SK-N-SH (cell line): ENCODE measurements around the gene SLC4A2. TPM values are rescaled to one million over a fixed set of nuclear protein-coding genes. Genes with fewer than 3 reads are reported as not detected.

Experiments used
- CTCF ChIA-PET: fragments of 300-600, 350-600 bp; formaldehyde crosslinking; extraction: SDS; loops from one replicate; lab custom pipeline; 2021; lab: Yijun Ruan, JAX
- POLR2A ChIA-PET: fragments of 350-600 bp; sonication (Branson Sonifier 250); formaldehyde crosslinking; extraction: SDS; loops from one replicate; lab custom pipeline; 2020; ENCODE audit warnings: antibody characterized with exemption, inconsistent platforms; lab: Yijun Ruan, JAX
- DNase-seq: peaks from one replicate; pipeline ENCODE4 v3.0.0; 2012
- H2AFZ ChIP-seq: fragments of 200-600 bp; sonication (generic); 2 replicates; pipeline ENCODE4 v1.8.1; 2016; ENCODE audit warnings: antibody characterized with exemption, mild to moderate bottlenecking, low read depth
- H3F3A ChIP-seq: fragments of 200-600 bp; sonication (generic); replicated peaks from 2 replicates; pipeline ENCODE3; 2016; ENCODE audit warnings: antibody characterized with exemption, mild to moderate bottlenecking; ENCODE audit not compliant: insufficient read depth
- H3K27ac ChIP-seq, 2 experiments: fragments of 200-500 bp in 1 of 2; fragments of 200-600 bp in 1 of 2; sonication (Bioruptor generic) in 1 of 2; sonication (generic), shearing (Covaris generic) in 1 of 2; 2 replicates each; pipeline versions ENCODE4 v1.5.1 to v1.6.1; 2014 to 2016; ENCODE audit warnings: low read depth in 2 of 2, inconsistent platforms in 1 of 2, low read length in 1 of 2, mild to moderate bottlenecking in 1 of 2, mixed read lengths in 1 of 2
- H3K27me3 ChIP-seq: fragments of 200-600 bp; sonication (generic), shearing (Covaris generic); 2 replicates; pipeline ENCODE4 v1.6.1; 2016; ENCODE audit warnings: mixed run types; ENCODE audit not compliant: insufficient read depth
- H3K36me3 ChIP-seq, 2 experiments: fragments of 200-500 bp in 1 of 2; fragments of 200-600 bp in 1 of 2; sonication (Bioruptor generic) in 1 of 2; sonication (generic) in 1 of 2; replicated peaks in 1 of 2; 2 replicates each; pipeline versions ENCODE3 to v1.5.1; 2014 to 2016; ENCODE audit warnings: low read length in 1 of 2, mild to moderate bottlenecking in 1 of 2; ENCODE audit not compliant: insufficient read depth in 2 of 2, control insufficient read depth in 1 of 2
- H3K4me1 ChIP-seq, 2 experiments: fragments of 200-500 bp in 1 of 2; fragments of 200-600 bp in 1 of 2; sonication (Bioruptor generic) in 1 of 2; sonication (generic), shearing (Covaris generic) in 1 of 2; 2 replicates each; pipeline versions ENCODE4 v1.5.1 to v1.6.1; 2014 to 2016; ENCODE audit warnings: low read depth in 1 of 2, low read length in 1 of 2, mixed run types in 1 of 2; ENCODE audit not compliant: insufficient read depth in 2 of 2, control insufficient read depth in 1 of 2
- H3K4me2 ChIP-seq: fragments of 200-600 bp; sonication (generic), shearing (Covaris generic); 2 replicates; pipeline ENCODE4 v1.6.1; 2017; ENCODE audit warnings: mixed run types
- H3K4me3 ChIP-seq, 2 experiments: fragments of 200-500 bp in 1 of 2; fragments of 200-600 bp in 1 of 2; sonication (Bioruptor generic) in 1 of 2; sonication (generic), shearing (Covaris generic) in 1 of 2; 2 replicates each; pipeline versions ENCODE4 v1.5.1 to v1.8.1; 2014 to 2016; ENCODE audit warnings: low read depth in 2 of 2, inconsistent platforms in 1 of 2, low read length in 1 of 2, mild to moderate bottlenecking in 1 of 2, mixed read lengths in 1 of 2, moderate library complexity in 1 of 2
- H3K79me2 ChIP-seq: fragments of 200-600 bp; sonication (generic); 2 replicates; pipeline ENCODE4 v1.8.1; 2017; ENCODE audit warnings: mild to moderate bottlenecking; ENCODE audit not compliant: insufficient read depth
- H3K9ac ChIP-seq: fragments of 200-600 bp; sonication (generic); 2 replicates; pipeline ENCODE4 v1.6.1; 2017; ENCODE audit warnings: mixed run types
- H3K9me2 ChIP-seq: fragments of 200-600 bp; sonication (generic); 2 replicates; pipeline ENCODE4 v1.6.1; 2017; ENCODE audit warnings: mixed run types
- H3K9me3 ChIP-seq: fragments of 200-600 bp; sonication (generic); 2 replicates; pipeline ENCODE4 v1.6.1; 2017; ENCODE audit warnings: mixed run types, mild to moderate bottlenecking, moderate library complexity
- H4K20me1 ChIP-seq: fragments of 200-600 bp; sonication (generic); 2 replicates; pipeline ENCODE4 v1.6.1; 2017; ENCODE audit warnings: mild to moderate bottlenecking, mixed run types; ENCODE audit not compliant: insufficient read depth
- CHD2 ChIP-seq: fragments of 150-350 bp; IDR thresholded peaks from 2 replicates; pipeline ENCODE4 v1.6.1; 2018; ENCODE audit warnings: low read length; ENCODE audit not compliant: partially characterized antibody
- ELF1 ChIP-seq: IDR thresholded peaks from 2 replicates; pipeline ENCODE4 v1.4.0; 2012
- EZH2phosphoT487 ChIP-seq: fragments of 200-600 bp; sonication (generic); IDR thresholded peaks from 2 replicates; pipeline ENCODE4 v1.6.1; 2017; ENCODE audit warnings: low read depth, mixed run types, mild to moderate bottlenecking, antibody characterized with exemption, moderate library complexity, borderline replicate concordance
- FOSL2 ChIP-seq: IDR thresholded peaks from 2 replicates; pipeline ENCODE4 v1.4.0; 2012; ENCODE audit warnings: low read depth, mild to moderate bottlenecking, moderate library complexity, borderline replicate concordance
- FOXM1 ChIP-seq: IDR thresholded peaks from 2 replicates; pipeline ENCODE4 v1.4.0; 2012; ENCODE audit warnings: low read depth, mild to moderate bottlenecking
- GABPA ChIP-seq: IDR thresholded peaks from 2 replicates; pipeline ENCODE4 v1.4.0; 2012; ENCODE audit warnings: low read depth, mild to moderate bottlenecking
- GATA2 ChIP-seq: sonication (generic); formaldehyde crosslinking; IDR thresholded peaks from 2 replicates; pipeline ENCODE4 v1.5.0; 2020; ENCODE audit warnings: mild to moderate bottlenecking, missing genetic modification reagents
- JUND ChIP-seq: IDR thresholded peaks from 2 replicates; pipeline ENCODE4 v1.4.0; 2012
- MEF2A ChIP-seq: IDR thresholded peaks from 2 replicates; pipeline ENCODE4 v1.4.0; 2012; ENCODE audit warnings: low read depth, borderline replicate concordance
- MXI1 ChIP-seq: IDR thresholded peaks from 2 replicates; pipeline ENCODE4 v1.6.1; 2012; ENCODE audit warnings: mild to moderate bottlenecking, low read depth, low read length, improper control_type of control experiment
- NFIC ChIP-seq: IDR thresholded peaks from 2 replicates; pipeline ENCODE4 v1.4.0; 2012; ENCODE audit warnings: borderline replicate concordance
- POLR2AphosphoS5 ChIP-seq: IDR thresholded peaks from 2 replicates; pipeline ENCODE4 v1.6.1; 2012; ENCODE audit warnings: low read depth, low read length
- RAD21 ChIP-seq: IDR thresholded peaks from 2 replicates; pipeline ENCODE4 v1.6.1; 2012; ENCODE audit warnings: mild to moderate bottlenecking, low read length
- RCOR1 ChIP-seq: fragments of 150-350 bp; IDR thresholded peaks from 2 replicates; pipeline ENCODE4 v1.6.1; 2017; ENCODE audit warnings: antibody characterized with exemption, low read length
- RFX5 ChIP-seq: IDR thresholded peaks from 2 replicates; pipeline ENCODE4 v1.6.1; 2012; ENCODE audit warnings: mild to moderate bottlenecking, improper control_type of control experiment, low read length
- RXRA ChIP-seq: IDR thresholded peaks from 2 replicates; pipeline ENCODE4 v1.4.0; 2012; ENCODE audit warnings: low read depth, mild to moderate bottlenecking, borderline replicate concordance
- SIN3A ChIP-seq: IDR thresholded peaks from 2 replicates; pipeline ENCODE4 v1.6.1; 2012; ENCODE audit warnings: low read depth, mild to moderate bottlenecking, low read length, moderate library complexity, borderline replicate concordance
- TAF1 ChIP-seq: IDR thresholded peaks from 2 replicates; pipeline ENCODE4 v1.6.1; 2012; ENCODE audit warnings: low read depth, mild to moderate bottlenecking, low read length, moderate library complexity, borderline replicate concordance
- TCF12 ChIP-seq: IDR thresholded peaks from 2 replicates; pipeline ENCODE4 v1.4.0; 2012
- TEAD4 ChIP-seq: IDR thresholded peaks from 2 replicates; pipeline ENCODE4 v1.4.0; 2012; ENCODE audit warnings: mild to moderate bottlenecking, borderline replicate concordance; ENCODE audit not compliant: insufficient read depth
- YY1 ChIP-seq: IDR thresholded peaks from 2 replicates; pipeline ENCODE4 v1.4.0; 2012; ENCODE audit warnings: low read depth, mild to moderate bottlenecking
- WGBS: methylation state at CpG from one replicate; pipeline ENCODE4 v1.1.6; 2017; ENCODE audit warnings: low lambda C conversion rate; 5-methylcytosine and 5-hydroxymethylcytosine counted together
- polyA plus RNA-seq, 3 experiments: library from polyadenylated mRNA; depleted of rRNA; stranded (reverse); fragments of >200 nt; gene quantifications; 2 replicates each; pipeline ENCODE4 v1.2.3, GENCODE V29; 2012
- TF ChIP-seq, protein P1 (sequence below): fragments of 150-350 bp; IDR thresholded peaks from 2 replicates; pipeline ENCODE4 v1.6.1; 2016; ENCODE audit warnings: mild to moderate bottlenecking, low read depth, low read length
- TF ChIP-seq, protein P2 (sequence below): fragments of 150-350 bp; IDR thresholded peaks from 2 replicates; pipeline ENCODE4 v1.6.1; 2017; ENCODE audit warnings: antibody characterized with exemption, low read length, low read depth, borderline replicate concordance
- TF ChIP-seq, protein P3 (sequence below): IDR thresholded peaks from 2 replicates; pipeline ENCODE4 v1.4.0; 2012; ENCODE audit warnings: low read depth, borderline replicate concordance

SLC4A2 gene
- polyA plus RNA-seq, 1 of the 3 experiments (the other 2 are of a cell fraction) = 167 TPM

DNA sequence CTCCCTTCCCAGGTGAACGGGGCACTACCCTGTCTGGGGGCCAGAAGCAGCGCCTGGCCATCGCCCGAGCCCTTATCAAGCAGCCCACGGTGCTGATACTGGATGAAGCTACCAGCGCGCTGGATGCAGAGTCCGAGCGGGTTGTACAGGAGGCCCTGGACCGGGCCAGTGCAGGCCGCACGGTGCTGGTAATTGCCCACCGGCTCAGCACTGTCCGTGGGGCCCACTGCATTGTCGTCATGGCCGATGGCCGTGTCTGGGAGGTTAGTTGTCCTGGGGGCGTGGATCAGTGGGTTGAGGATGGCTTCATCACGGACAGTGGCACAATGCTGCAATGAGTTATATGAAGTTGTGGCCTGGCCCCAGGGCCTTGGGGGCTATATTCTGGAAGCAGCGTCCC is 15.4 kb upstream of the SLC4A2 start:
- Histone ChIP-seq H3F3A (peaks cover 25% of the 10 kb centered on the region), H3K36me3 (peaks cover 4 to 20% of the 10 kb centered on the region in 2 experiments), H2AFZ (no peak overlapping the region), H3K4me2 (no peak overlapping the region), H3K4me1 (peaks cover 29 to 56% of the 10 kb centered on the region in 2 experiments), H3K9me3 (no peaks in the 10 kb centered on the region), H3K27ac (no peak overlapping the region)
- POLR2A ChIA-PET = no interaction called here
- CTCF ChIA-PET = interaction anchor here (1.5 to 3.7 kb wide), 2 partner anchors 15 to 25 kb away, joined by 3 to 21 read pairs; partner anchors contain the start of gene ABCB8
- DNase-seq = no peak
- TF ChIP-seq MXI1 = no peak
- TF ChIP-seq JUND = no peak
- no peak for TF ChIP-seq RXRA
- TF ChIP-seq NFIC = no peak
- TF ChIP-seq RCOR1 = no peak
- no peak for TF ChIP-seq EZH2phosphoT487
- TF ChIP-seq TCF12 = no peak
- no peak for TF ChIP-seq GABPA
- TF ChIP-seq, protein P1, sequence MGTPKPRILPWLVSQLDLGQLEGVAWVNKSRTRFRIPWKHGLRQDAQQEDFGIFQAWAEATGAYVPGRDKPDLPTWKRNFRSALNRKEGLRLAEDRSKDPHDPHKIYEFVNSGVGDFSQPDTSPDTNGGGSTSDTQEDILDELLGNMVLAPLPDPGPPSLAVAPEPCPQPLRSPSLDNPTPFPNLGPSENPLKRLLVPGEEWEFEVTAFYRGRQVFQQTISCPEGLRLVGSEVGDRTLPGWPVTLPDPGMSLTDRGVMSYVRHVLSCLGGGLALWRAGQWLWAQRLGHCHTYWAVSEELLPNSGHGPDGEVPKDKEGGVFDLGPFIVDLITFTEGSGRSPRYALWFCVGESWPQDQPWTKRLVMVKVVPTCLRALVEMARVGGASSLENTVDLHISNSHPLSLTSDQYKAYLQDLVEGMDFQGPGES = no peak
- TF ChIP-seq RAD21 = no peak
- no peak for TF ChIP-seq MEF2A
- TF ChIP-seq YY1 = no peak
- TF ChIP-seq, all 33 proteins: peak for 0
- H3K9ac ChIP-seq = no peak overlapping the region
- WGBS = 98% methylated on average over 11 of the region's 20 CpGs
- no peaks in the 10 kb centered on the region for H3K79me2 ChIP-seq
- H4K20me1 ChIP-seq = no peaks in the 10 kb centered on the region
- H3K9me2 ChIP-seq = no peaks in the 10 kb centered on the region
- H3K4me3 ChIP-seq = no peak overlapping the region
- H3K27me3 ChIP-seq = no peaks in the 10 kb centered on the region

DNA sequence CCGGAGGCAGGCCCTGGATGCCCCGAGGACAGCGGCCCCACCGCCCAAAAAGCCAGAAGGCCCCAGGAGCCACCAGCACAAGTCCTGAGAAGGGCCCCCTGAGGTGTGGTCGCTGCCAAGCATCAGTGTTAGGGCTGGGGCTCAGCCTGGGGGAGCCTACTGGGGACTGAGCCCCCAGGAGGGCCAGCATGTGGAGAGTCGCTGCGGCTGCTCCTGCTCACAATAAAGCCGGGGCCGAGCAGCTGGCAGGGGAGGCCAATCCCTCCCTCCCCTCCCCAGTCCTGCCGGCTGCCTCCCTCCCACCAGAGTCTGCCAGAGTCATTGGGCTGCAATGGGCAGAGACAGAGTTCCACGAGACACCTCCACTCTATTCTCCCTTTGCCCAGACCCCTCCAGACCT is 14.1 kb upstream of the SLC4A2 start:
- CTCF ChIA-PET = interaction anchor here (1.4 to 3.7 kb wide), 3 partner anchors 16 to 67 kb away, joined by 3 to 21 read pairs (median 3); partner anchors contain the start of gene ABCB8
- H3K27me3 ChIP-seq = no peaks in the 10 kb centered on the region
- H2AFZ ChIP-seq = no peak overlapping the region
- no peaks in the 10 kb centered on the region for H4K20me1 ChIP-seq
- DNase-seq = no peak
- peaks cover 16 to 43% of the 10 kb centered on the region in 2 experiments for H3K4me1 ChIP-seq
- peaks cover 14% of the 10 kb centered on the region for H3F3A ChIP-seq
- H3K9ac ChIP-seq = no peak overlapping the region
- WGBS = 84% methylated on average over 7 of the region's 11 CpGs
- no peak overlapping the region for H3K4me3 ChIP-seq
- no peaks in the 10 kb centered on the region for H3K79me2 ChIP-seq
- peaks cover 4 to 20% of the 10 kb centered on the region in 2 experiments for H3K36me3 ChIP-seq
- POLR2A ChIA-PET = interaction anchor here (0.7 to 0.9 kb wide), 2 partner anchors 11 to 21 kb away, joined by 3 read pairs; no protein-coding TSS in a partner anchor
- no peak overlapping the region for H3K4me2 ChIP-seq
- no peaks in the 10 kb centered on the region for H3K9me3 ChIP-seq
- peak overlapping the region in 1 of 2 experiments; percentile 78; a peak in 1 of 4 replicates for H3K27ac ChIP-seq
- H3K9me2 ChIP-seq = no peaks in the 10 kb centered on the region
- no peak for TF ChIP-seq FOXM1
- no peak for TF ChIP-seq CHD2
- no peak for TF ChIP-seq NFIC
- TF ChIP-seq, protein P2, sequence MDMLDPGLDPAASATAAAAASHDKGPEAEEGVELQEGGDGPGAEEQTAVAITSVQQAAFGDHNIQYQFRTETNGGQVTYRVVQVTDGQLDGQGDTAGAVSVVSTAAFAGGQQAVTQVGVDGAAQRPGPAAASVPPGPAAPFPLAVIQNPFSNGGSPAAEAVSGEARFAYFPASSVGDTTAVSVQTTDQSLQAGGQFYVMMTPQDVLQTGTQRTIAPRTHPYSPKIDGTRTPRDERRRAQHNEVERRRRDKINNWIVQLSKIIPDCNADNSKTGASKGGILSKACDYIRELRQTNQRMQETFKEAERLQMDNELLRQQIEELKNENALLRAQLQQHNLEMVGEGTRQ = no peak
- no peak for TF ChIP-seq FOSL2
- no peak for TF ChIP-seq RFX5
- TF ChIP-seq YY1 = no peak
- TF ChIP-seq, protein P3, sequence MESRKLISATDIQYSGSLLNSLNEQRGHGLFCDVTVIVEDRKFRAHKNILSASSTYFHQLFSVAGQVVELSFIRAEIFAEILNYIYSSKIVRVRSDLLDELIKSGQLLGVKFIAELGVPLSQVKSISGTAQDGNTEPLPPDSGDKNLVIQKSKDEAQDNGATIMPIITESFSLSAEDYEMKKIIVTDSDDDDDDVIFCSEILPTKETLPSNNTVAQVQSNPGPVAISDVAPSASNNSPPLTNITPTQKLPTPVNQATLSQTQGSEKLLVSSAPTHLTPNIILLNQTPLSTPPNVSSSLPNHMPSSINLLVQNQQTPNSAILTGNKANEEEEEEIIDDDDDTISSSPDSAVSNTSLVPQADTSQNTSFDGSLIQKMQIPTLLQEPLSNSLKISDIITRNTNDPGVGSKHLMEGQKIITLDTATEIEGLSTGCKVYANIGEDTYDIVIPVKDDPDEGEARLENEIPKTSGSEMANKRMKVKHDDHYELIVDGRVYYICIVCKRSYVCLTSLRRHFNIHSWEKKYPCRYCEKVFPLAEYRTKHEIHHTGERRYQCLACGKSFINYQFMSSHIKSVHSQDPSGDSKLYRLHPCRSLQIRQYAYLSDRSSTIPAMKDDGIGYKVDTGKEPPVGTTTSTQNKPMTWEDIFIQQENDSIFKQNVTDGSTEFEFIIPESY = no peak
- no peak for TF ChIP-seq ELF1
- no peak for TF ChIP-seq RCOR1
- TF ChIP-seq SIN3A = no peak
- TF ChIP-seq GATA2 (CRISPR knock-in tag) = no peak
- TF ChIP-seq, protein P1 = no peak
- no peak for TF ChIP-seq TAF1
- TF ChIP-seq POLR2AphosphoS5 = no peak
- TF ChIP-seq MEF2A = no peak
- TF ChIP-seq TEAD4 = no peak
- TF ChIP-seq JUND = no peak
